Gastrocnemius medialis (tissue), 4 donors: Measurements from ENCODE around the gene PIK3C3.

Experiments
- POLR2A ChIP-seq, 2 donors: fragments of 450-650 bp; IDR thresholded peaks; one replicate each; pipeline ENCODE4 v1.6.1; 2017; ENCODE audit warnings: antibody characterized with exemption in 2 of 2, mild to moderate bottlenecking in 2 of 2, moderate library complexity in 2 of 2
- TF ChIP-seq, protein P1 (sequence below), 5 experiments: fragments of 450-650 bp in 3 of 5; fragments of 200-600 bp in 2 of 5; sonication (generic) in 2 of 5; IDR thresholded peaks in 4 of 5; conservative IDR thresholded peaks in 1 of 5; 1 replicate in 4 of 5; 2 replicates in 1 of 5; pipeline ENCODE4 v1.5.1; 2016 to 2019; ENCODE audit warnings: antibody characterized with exemption in 5 of 5, mild to moderate bottlenecking in 3 of 5, moderate library complexity in 3 of 5

DNA sequence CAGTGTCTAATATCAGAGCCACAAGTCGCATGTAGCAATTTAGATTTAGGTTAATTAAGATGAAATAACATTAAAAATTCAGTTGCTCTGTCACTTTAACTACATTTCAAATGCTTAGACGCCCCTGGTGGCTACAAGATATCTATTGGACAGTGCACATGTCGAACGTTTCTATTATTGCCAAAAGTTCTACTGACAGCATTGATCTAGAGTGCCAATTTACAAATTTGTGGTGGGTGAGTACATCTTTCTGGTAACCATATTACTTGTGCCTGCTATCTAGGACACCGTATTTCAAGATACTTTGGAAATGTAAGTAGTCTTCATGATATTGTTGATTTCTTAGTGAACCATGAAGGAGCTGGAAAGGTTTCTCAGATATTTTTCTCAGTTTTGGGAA is 20.2 kb downstream of the PIK3C3 start:
- TF ChIP-seq, protein P1, sequence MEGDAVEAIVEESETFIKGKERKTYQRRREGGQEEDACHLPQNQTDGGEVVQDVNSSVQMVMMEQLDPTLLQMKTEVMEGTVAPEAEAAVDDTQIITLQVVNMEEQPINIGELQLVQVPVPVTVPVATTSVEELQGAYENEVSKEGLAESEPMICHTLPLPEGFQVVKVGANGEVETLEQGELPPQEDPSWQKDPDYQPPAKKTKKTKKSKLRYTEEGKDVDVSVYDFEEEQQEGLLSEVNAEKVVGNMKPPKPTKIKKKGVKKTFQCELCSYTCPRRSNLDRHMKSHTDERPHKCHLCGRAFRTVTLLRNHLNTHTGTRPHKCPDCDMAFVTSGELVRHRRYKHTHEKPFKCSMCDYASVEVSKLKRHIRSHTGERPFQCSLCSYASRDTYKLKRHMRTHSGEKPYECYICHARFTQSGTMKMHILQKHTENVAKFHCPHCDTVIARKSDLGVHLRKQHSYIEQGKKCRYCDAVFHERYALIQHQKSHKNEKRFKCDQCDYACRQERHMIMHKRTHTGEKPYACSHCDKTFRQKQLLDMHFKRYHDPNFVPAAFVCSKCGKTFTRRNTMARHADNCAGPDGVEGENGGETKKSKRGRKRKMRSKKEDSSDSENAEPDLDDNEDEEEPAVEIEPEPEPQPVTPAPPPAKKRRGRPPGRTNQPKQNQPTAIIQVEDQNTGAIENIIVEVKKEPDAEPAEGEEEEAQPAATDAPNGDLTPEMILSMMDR (IDR thresholded peaks at IDR 0.05 in 4 of 5, conservative IDR thresholded peaks at IDR 0.05 in 1 of 5), result no peak
- no peak for TF ChIP-seq POLR2A (IDR thresholded peaks at IDR 0.05)
